ENCODE results near the gene FREM2. TPM values are rescaled to one million over a fixed set of nuclear protein-coding genes. Genes with fewer than 3 reads are reported as not detected.

Gene FREM2
- total and polyA plus RNA-seq, 9 of the 15 experiments (the other 6 are each of a cell fraction or from before 2014, with no cell fraction given) = under 0.01 to 0.02 TPM; not detected in 7

GRCh38 chr13:38664906-38665305 is 22.0 kb upstream of the FREM2 start (continued):
- TF ChIP-seq SRSF3 (IDR thresholded peaks at IDR 0.05; ENCODE audit: insufficient read depth, low read length) (no peak), TAF7 (tag; IDR thresholded peaks at IDR 0.05) (no peak), MEF2D (tag; conservative IDR thresholded peaks at IDR 0.05; ENCODE audit: low read depth) (no peak), ZNF696 (CRISPR knock-in tag; conservative IDR thresholded peaks at IDR 0.05) (no peak), ZC3H8 (IDR thresholded peaks at IDR 0.05) (no peak), RHOXF2B (CRISPR knock-in tag; conservative IDR thresholded peaks at IDR 0.05) (no peak), RBM15 (IDR thresholded peaks at IDR 0.05; ENCODE audit: insufficient read depth, low read length) (no peak)

GRCh38 chr13:38667526-38668109 is 19.3 kb upstream of the FREM2 start:
- H3K9ac ChIP-seq (ENCODE audit: insufficient read depth in 1 of 2, low read depth in 2 of 2, low read length in 2 of 2) = no peak overlapping the region
- no peaks in the 10 kb centered on the region for H3K4me1 ChIP-seq (replicated peaks in 1 of 2; ENCODE audit: control insufficient read depth in 2 of 2, insufficient read depth in 2 of 2, low read length in 2 of 2)
- no peaks in the 10 kb centered on the region for H3K36me3 ChIP-seq (ENCODE audit: control insufficient read depth, insufficient read depth, low read length)
- H3K9me1 ChIP-seq (ENCODE audit: control insufficient read depth, insufficient read depth, low read length) = no peaks in the 10 kb centered on the region
- no peak overlapping the region for H3K27ac ChIP-seq (ENCODE audit: extremely low read depth, low read depth, low read length)
- H3K27me3 ChIP-seq (ENCODE audit: control insufficient read depth in 2 of 2, insufficient read depth in 2 of 2, low read length in 2 of 2) = no peaks in the 10 kb centered on the region
- ChIA-PET CTCF (ENCODE audit: low intra/inter-chr PET ratio) (no interaction called here), POLR2A (no interaction called here)
- FAIRE-seq (no peak), ATAC-seq (no peak), DNase-seq (ENCODE audit: extremely low read depth in 1 of 4, low spot score in 3 of 4) (no peak)
- BruUV-seq (replicated peaks) = no TSS peak
- H3K9me3 ChIP-seq (replicated peaks; ENCODE audit: control insufficient read depth, insufficient read depth, low read depth, low read length) = no peaks in the 10 kb centered on the region
- no peak overlapping the region for H2AFZ ChIP-seq (ENCODE audit: low read depth, low read length)
- no peaks in the 10 kb centered on the region; the same call in 1 of the 2 replicates for H4K20me1 ChIP-seq (replicated peaks; ENCODE audit: control insufficient read depth, insufficient read depth, low read length)
- TF ChIP-seq TBL1XR1 (IDR thresholded peaks at IDR 0.05; ENCODE audit: low read length in 2 of 2) (no peak), CREB1 (IDR thresholded peaks at IDR 0.05) (no peak), CREB1 (CRISPR knock-in tag; IDR thresholded peaks at IDR 0.05) (no peak), SMARCC2 (IDR thresholded peaks at IDR 0.05; ENCODE audit: low read depth) (no peak), SNAPC5 (CRISPR knock-in tag; IDR thresholded peaks at IDR 0.05) (no peak), ZNF212 (CRISPR knock-in tag; IDR thresholded peaks at IDR 0.05) (no peak), ATF4 (CRISPR knock-in tag; IDR thresholded peaks at IDR 0.05) (no peak), EP300 (IDR thresholded peaks at IDR 0.05; ENCODE audit: low read length) (no peak), CBX2 (IDR thresholded peaks at IDR 0.05; ENCODE audit: insufficient read depth, low read length, poor library complexity, severe bottlenecking) (no peak), MCM2 (IDR thresholded peaks at IDR 0.05; ENCODE audit: low read depth) (no peak), ZNF175 (CRISPR knock-in tag; IDR thresholded peaks at IDR 0.05; ENCODE audit: low read depth) (no peak), ESRRB (CRISPR knock-in tag; IDR thresholded peaks at IDR 0.05; ENCODE audit: borderline replicate concordance) (no peak), GTF2A2 (tag; IDR thresholded peaks at IDR 0.05) (no peak), ZNF699 (CRISPR knock-in tag; IDR thresholded peaks at IDR 0.05; ENCODE audit: insufficient replicate concordance) (no peak), DACH1 (IDR thresholded peaks at IDR 0.05; ENCODE audit: partially characterized antibody) (no peak)
- intact Hi-C loops (cut with micrococcal nuclease) (no loop called here), in situ Hi-C loops (cut with MboI) (no loop called here)
- H3K4me2 ChIP-seq (ENCODE audit: insufficient read depth, low read length) = no peak overlapping the region
- WGBS (ENCODE audit: insufficient coverage, low coverage, missing lambda C conversion rate) = 0% methylated on average over 6 of the region's 6 CpGs
- no peaks in the 10 kb centered on the region for H3K79me2 ChIP-seq (ENCODE audit: control insufficient read depth, insufficient read depth, low read length)
- no peak overlapping the region for H3K4me3 ChIP-seq
